ENCODE results near the gene OTOG.

Gene OTOG

GRCh38 chr11:17691976-17692375 is 144.9 kb downstream of the OTOG start:
- H3K4me1 ChIP-seq (ENCODE audit: control insufficient read depth in 1 of 2, insufficient read depth in 1 of 2, low read depth in 1 of 2, low read length in 1 of 2): no peaks in the 10 kb centered on the region
- H3K9me3 ChIP-seq: no peaks in the 10 kb centered on the region
- H3K27me3 ChIP-seq: peaks cover 79% of the 10 kb centered on the region
- H3K27ac ChIP-seq: no peak overlapping the region
- no peak for TF ChIP-seq CTCF (IDR thresholded peaks at IDR 0.05)
- H3K36me3 ChIP-seq: no peaks in the 10 kb centered on the region
- H3K4me3 ChIP-seq (ENCODE audit: low read depth in 1 of 2, low read length in 1 of 2): no peak overlapping the region

- no peaks in the 10 kb centered on the region for H3K4me1 ChIP-seq (ENCODE audit: control insufficient read depth in 1 of 2, insufficient read depth in 1 of 2, low read depth in 1 of 2, low read length in 1 of 2)
- H3K4me3 ChIP-seq (ENCODE audit: low read depth in 1 of 2, low read length in 1 of 2): no peak overlapping the region
- peaks cover 89% of the 10 kb centered on the region for H3K27me3 ChIP-seq
These were observed 145.9 kb downstream of the OTOG start for GRCh38 chr11:17692931-17693330.

GRCh38 chr11:17693531-17693930 is 146.5 kb downstream of the OTOG start:
- H3K4me3 ChIP-seq (ENCODE audit: low read depth in 1 of 2, low read length in 1 of 2): no peak overlapping the region
- H3K36me3 ChIP-seq: no peaks in the 10 kb centered on the region
- TF ChIP-seq CTCF (IDR thresholded peaks at IDR 0.05): no peak
- no peak overlapping the region for H3K27ac ChIP-seq
- peaks cover 95% of the 10 kb centered on the region for H3K27me3 ChIP-seq
- H3K9me3 ChIP-seq: no peaks in the 10 kb centered on the region
- no peaks in the 10 kb centered on the region for H3K4me1 ChIP-seq (ENCODE audit: control insufficient read depth in 1 of 2, insufficient read depth in 1 of 2, low read depth in 1 of 2, low read length in 1 of 2)

More at GRCh38 chr11:17692931-17693330, 145.9 kb downstream of the OTOG start:
- Histone ChIP-seq H3K36me3 (no peaks in the 10 kb centered on the region), H3K27ac (no peak overlapping the region), H3K9me3 (no peaks in the 10 kb centered on the region)
- no peak for TF ChIP-seq CTCF (IDR thresholded peaks at IDR 0.05)

- no peak overlapping the region for H3K27ac ChIP-seq
- no peak for TF ChIP-seq CTCF (IDR thresholded peaks at IDR 0.05)
- no peaks in the 10 kb centered on the region for H3K4me1 ChIP-seq (ENCODE audit: control insufficient read depth in 1 of 2, insufficient read depth in 1 of 2, low read depth in 1 of 2, low read length in 1 of 2)
- H3K9me3 ChIP-seq: no peaks in the 10 kb centered on the region
- peaks cover 97% of the 10 kb centered on the region for H3K27me3 ChIP-seq
- H3K4me3 ChIP-seq (ENCODE audit: low read depth in 1 of 2, low read length in 1 of 2): no peak overlapping the region
- H3K36me3 ChIP-seq: no peaks in the 10 kb centered on the region
These were observed 147.5 kb downstream of the OTOG start for GRCh38 chr11:17694494-17695110.

GRCh38 chr11:17695454-17696441 is 148.7 kb downstream of the OTOG start:
- Histone ChIP-seq H3K27me3 (peaks cover 86% of the 10 kb centered on the region), H3K27ac (no peak overlapping the region), H3K36me3 (no peaks in the 10 kb centered on the region), H3K4me1 (ENCODE audit: control insufficient read depth in 1 of 2, insufficient read depth in 1 of 2, low read depth in 1 of 2, low read length in 1 of 2) (no peaks in the 10 kb centered on the region), H3K9me3 (no peaks in the 10 kb centered on the region), H3K4me3 (ENCODE audit: low read depth in 1 of 2, low read length in 1 of 2) (no peak overlapping the region)
- TF ChIP-seq CTCF (IDR thresholded peaks at IDR 0.05): no peak
